GM21390 (cell line): ENCODE results near the gene NOL8.
A peak's percentile ranks its signal among the peaks of the same experiment; 100 is the strongest.

Experiments used
- ATAC-seq: cut with Tn5 transposase; IDR thresholded peaks from one replicate; pipeline ENCODE4 v1.9.1; 2021; ENCODE audit not compliant: unreplicated experiment

Gene NOL8

DNA sequence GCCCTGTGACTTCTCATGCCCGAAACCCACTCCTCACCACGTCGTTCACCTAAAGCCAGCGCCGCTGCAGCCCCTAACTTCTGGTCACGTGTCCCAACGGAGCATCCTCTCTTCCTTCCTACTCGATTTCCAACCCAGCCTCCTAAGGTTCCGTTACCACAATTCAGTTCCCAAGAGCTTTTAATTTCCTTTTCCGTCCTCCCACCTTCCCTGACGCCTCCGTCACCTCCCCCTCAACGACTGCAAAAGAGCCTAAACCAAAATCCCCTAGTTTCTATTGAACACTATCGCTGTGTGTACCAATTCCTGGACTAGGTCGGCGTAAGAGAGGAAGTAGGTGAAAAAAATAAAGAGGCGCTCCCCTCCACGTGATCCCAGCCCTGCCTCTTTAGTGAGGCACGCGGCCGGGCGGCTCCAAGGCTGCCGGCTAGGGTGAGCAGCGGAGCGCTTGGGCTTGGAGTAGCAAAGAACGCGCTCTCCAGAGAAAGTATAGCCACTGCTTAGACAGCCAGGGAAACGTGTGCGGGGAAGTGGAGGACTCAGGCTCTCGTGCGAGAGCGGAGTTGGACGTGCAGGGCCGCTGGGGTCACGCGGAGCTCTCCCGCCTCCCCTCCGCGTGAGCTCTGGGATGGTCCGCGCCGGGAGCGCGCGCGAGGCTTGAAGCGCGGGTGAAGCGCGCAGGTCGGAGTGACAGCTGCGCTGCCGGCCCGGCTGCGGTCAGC, at the start of gene NOL8, which contains the start of gene CENPP:
TSS of gene NOL8 (minus strand) at position 82 of the 722 bp plus-strand sequence. CDS start 1,189 bp downstream, outside the sequence.
TSS of gene CENPP (plus strand) at position 685 of the 722 bp plus-strand sequence.
- ATAC-seq: peak; percentile 94

DNA sequence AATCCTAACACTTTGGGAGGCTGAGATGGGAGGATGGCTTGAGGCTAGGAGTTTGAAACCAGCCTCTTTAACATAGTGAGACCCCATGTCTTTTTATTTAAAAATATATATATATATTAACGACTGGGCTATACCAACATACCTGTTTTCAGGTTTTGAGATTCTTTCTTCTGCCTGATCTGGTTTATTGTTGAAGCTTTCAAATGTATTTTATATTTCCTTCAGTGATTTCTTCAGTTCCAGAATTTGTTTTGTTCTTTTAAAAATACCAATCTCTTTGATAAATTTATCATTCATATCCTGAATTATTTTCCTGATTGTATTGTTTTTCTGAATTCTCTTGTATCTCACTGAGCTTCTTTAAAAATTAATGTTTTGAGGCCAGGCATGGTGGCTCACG, 48.0 kb upstream of the NOL8 start:
- ATAC-seq: no peak

DNA sequence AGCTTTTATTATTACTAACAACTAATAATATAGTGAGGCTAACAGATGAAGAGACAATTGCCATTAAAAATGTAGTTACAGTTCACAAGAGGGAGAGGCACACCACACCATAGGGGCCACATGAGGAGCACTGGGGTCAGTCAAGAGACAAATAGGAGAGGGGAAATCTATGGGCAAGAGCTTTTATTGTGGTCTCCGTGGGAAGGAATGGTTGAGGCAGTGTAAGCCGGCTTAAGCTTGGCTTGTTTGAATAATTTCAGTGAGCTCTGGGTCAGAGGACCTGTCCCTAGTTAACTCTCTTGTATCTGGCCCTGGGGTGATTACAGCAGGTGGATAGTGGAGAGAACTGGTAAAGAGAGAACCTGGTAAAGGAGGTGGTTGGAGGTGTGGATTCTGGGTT, 43.9 kb upstream of the NOL8 start:
- no peak for ATAC-seq

DNA sequence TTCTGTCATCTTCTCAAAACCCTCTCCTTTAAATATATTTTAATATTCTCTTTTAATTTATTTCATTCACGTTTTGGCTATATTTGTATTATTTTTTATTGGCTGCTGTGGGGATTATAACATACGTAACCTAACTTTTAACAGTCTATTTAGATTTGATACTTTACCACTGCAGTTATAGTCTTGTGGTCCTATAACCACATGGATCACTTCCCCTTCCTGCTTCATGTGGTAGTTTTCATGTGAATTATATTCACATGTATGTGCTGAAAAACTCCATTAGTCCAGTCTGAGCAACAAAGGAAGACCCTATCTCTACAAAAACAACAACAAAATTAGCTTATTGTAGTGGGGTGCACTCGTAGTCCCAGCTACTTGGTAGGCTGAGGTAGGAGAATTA, 34.9 kb upstream of the NOL8 start:
- no peak for ATAC-seq

DNA sequence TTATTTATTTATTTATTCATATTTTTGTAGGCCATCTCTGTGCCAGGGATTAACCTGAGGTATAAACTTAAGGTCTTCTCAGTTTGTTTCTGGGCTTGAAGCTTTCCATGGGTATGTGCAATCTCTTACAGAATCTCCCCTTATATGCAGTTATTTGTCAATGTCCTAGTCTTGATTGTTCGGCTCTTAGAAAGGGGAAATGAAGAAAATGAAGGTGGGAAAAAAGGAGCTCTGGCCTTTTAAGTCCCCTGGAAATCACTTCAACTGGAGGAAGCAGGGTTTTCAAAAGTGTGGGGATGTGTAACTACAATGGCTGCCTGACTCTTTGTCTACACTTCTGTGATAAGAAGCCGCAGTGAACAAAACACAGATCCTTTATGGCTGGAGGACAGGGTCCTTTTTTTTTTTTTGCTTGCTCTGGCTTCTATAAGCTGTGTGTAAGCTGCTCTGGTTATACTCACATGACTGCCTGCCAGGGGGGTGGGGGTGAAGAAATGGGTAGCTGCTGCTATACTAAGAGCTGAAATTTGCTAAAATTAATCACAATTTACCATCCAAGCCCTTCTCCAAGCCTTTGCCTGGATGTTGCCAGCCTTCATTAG, 34.3 kb upstream of the NOL8 start:
- no peak for ATAC-seq

DNA sequence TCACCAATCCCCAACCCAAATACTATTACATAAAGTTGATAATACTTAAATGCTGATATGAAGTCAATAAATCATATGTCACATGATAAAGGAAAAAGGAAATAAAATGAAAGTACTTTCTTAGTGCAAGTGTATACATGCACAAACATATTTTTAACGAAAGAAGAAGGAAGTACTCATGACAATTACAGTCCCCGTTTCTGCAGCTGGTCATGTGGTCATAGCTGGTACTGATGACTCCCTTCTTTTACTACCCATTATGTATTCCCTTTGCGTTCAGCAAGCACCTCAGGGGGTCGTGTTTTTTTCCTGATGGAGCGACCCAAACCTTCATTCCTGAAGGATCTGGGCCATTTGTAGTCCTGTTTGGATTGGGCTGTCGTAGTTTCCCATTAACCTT, 27.9 kb upstream of the NOL8 start:
- ATAC-seq: no peak

DNA sequence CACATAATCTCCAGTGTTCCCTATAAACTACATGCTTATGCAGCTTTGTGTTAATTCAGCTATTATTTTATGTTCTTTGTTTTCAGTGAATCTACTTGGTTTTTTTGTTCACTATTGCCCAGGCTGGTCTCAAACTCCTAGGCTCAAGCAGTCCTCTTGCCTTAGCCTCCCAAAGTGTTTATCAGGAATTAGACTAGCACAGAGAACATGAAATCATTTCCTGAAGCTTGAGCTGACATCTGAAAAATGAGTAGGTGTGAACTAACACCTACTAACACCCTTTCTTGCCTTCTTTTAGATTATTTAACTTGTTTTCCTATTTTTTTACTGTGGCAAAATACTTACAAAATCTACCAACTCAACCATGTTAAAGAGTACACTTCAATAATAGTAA, 25.6 kb upstream of the NOL8 start:
- ATAC-seq: no peak

DNA sequence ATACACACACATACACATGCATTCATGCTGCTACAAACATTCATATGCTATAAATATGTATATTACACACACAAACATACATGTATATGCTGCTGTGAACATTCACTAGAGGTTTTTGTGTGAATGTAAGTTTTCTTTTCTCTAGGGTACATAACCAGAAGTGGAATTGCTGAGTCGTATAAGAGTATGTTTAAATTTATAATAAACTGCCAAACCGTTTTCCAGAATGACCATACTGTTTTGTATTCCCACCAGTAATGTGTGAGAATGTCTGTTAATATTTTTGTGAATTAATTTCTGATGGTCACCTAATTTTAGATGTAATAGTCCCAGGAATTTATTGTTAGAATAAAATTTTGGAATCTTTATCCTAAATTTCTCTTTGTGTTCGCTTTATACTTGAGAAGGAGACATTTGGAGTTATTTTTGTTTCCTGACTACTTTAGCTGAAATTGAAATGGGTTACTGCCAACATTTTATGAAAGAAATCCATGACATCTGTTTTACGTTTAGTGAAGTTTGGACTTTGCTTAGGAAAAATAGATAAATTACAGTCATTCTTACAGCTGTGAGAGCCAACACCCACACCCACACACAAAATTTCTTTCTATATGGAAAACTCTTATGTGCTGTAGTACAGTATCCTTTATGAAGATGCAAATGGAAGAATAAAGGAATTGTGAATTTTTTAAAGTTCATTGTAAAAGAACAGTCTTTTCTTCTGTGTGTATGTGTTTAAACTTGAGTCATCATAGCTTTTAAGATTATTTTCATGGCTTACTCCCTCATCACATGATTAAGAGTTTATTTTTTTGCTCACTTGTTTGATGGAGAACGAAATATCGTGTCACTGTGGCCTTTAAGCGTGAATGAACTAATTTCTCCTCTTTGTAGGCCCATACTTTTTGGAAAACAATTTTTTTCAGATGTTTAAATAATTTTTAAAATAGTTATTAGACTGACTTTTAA, 24.9 kb upstream of the NOL8 start:
- no peak for ATAC-seq

DNA sequence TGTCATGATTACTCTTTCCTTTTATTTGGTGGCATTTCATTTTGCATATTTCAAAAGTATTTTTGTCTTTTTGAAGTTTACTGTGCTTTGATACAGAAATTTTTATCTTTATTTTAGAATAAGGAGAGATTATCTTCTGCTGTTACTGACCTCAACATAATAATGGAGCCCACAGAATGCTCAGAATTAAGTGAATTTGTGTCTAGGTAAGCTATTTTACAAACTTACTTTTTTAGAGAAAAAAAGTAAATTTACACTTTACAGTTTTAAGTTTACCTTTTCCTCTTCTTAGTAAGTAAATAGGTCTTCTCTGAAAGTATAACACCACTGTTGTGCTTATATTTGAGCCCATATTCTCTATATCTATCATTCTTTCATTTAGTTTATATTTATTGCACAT, 20.4 kb upstream of the NOL8 start:
- ATAC-seq: no peak

DNA sequence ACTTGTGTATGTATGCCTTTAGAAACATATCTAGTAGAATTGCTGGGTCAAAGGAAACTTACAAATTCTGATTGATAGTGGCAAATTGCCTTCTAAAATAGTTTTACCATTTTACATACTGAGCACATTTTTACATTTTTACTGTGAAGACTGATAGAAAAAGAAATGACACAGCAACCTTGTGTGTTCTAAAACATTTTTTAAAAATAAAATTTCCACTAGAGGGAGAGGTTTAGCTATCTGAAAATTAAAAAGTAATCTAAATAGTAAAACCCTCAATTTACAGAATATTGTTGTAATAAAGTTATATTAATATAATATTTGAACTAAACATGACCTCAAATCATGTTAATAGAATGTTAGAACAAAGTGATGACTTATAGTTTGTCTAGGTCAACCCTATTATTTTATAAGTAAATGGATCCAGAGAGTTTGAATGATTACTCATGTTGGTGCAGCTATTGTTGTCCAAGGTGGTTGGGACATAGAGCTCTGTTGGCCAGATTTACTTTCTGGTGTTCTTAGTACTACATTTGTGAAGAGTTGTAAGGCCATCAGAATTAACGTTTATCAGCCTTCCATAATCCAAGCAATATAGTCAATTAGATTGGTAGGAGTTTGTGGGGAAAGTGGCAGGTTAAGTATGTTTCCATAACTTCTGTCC, 17.8 kb upstream of the NOL8 start:
- no peak for ATAC-seq

DNA sequence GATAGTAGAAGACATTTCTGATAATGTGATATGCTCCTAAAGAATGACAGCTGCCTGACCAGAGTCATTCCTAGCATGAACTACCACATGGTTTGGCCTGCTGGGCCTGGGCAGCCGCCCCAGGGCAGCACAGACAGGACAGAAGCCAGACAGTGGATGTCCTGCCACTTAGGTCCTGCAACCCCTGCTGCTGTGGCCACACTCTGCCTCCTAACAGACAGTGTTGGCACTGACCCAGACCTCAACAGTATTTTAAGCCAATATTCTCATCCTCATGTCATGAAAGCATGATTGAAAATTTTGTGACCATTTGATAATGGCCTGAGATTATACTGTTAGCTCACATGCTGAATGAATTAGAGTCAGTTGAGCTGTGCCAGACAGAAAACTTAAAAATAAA, 16.4 kb upstream of the NOL8 start:
- no peak for ATAC-seq

DNA sequence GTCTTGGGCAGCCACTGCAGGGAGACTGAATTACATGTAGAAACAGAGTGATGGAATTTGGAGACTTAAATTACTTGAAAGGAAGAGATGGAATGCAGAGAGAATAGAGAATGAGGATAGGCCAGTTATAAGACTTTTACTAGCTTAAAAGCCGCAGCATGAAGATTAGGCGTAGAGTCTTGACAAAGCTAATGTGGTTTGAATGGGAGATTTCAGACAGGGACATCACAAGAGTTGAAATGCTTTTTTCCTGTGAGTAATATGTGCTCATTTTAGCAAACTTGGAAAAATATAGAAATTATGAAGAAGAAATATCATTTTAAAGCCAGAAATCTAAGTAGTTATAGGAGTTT, 8.1 kb upstream of the NOL8 start:
- no peak for ATAC-seq

DNA sequence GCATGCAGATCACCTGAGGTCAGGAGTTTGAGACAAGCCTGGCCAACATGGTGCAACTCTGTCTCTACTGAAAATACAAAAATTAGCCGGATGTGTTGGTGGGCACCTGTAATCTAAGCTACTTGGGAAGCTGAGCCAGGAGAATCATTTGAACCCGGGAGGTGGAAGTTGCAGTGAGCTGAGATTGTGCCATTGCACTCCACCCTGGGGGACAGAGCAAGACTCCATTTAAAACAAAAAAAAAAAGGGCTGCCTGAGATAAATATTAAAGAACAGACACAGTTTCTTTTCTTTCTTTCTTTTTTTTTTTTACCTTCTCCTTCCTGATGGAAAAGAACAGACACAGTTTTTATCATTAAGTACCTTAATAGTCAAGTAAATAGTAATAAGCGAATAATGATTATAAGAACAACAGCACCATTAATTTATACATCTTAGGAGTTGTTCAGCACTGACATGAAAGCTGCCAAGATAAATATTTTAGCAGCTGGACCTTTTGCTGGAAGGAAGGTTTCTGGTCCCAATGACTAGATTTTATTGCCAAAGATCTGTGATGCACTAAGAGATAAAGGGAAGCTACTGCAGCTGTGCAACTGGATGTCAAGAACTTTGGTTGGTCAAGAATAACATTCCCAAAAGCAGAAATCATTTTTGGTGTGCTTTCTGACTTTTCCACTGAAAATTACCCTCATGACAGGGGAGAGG, 7.6 kb upstream of the NOL8 start:
- ATAC-seq: no peak

DNA sequence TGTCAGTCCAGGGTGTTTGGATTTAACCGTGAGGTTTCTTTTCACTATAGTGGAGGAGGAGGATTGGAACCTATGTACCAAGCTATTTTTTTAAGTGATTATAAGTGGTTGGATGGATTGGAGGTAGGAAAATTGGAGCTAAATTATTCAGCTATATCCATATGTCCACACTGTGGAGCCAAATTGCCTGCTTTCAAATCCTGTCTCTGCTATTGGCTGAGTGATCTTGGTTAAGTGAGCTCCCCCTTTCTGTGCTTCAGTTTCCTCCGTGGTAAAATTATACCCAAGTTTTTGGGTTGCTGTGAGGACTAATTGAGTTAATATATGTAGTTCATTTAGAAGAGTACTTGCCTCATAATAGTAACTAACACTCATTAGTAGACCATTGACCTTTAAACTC, 3.1 kb upstream of the NOL8 start:
- no peak for ATAC-seq

DNA sequence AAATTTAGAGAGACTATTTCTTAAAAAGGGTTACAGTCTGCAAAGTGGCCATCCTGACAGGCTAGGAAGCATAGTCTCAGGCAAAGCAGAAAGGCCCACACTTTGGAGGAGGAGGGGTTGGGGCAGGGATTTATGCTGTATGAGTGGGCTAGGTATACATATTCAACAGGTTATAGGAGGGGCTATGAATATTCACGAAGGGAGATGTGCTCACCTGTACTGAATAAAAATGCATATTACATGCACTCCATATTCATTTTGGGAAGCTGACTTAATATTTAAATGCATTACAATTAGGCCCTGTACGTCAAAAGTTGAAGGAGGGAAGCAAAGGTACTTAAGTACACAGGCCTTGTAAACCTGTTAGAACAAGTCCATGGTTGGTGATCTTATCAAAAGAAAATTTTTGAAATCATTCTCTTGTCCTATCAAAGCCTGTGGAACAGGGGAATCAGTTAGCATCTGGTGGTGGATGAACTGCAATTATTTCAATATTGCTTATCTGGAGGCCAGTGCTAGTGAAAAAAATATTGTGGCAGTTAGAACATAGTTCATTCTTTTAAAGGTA, 2.2 kb upstream of the NOL8 start:
- no peak for ATAC-seq

DNA sequence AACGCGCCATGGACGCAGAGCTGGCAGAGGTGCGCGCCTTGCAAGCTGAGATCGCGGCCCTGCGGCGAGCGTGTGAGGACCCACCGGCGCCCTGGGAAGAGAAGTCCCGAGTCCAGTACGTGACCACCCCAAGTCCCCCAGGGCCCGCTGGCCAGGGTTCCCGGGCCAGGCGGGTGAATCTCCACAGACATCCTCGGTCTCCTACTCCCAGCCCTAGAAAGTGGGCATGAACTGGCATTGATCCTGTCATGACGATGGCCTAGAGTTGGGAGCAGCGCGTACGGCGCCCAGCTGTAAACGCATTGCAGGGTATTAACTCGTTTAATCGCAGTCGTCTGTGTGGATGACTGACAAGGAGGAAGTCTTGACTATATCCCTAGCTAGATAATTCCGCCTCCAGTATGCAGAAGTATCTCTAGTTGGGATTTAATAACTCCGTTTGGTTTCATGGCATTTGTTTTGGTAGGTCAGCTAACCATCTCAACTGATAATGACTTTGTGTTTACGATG, 896 bp upstream of the NOL8 start:
- ATAC-seq: peak; percentile 3

DNA sequence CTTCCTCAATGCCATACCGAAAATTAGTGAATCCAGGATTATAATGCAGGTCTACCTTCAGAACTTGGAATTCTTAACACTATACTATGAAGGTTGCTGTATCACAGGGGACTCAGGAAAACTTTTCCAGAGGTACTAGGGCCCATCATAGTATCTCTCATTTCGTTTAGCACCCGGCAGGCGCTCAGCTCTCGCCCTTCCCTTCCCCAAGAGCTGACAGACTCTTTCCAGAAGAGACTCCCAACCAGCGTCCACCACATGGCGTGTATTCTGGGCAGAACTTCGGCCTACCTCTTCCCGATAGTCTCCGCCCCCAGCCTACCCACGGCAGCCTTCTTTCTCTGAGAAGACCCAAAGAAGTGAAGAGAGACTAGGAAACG, 271 bp downstream of the NOL8 start:
- no peak for ATAC-seq

DNA sequence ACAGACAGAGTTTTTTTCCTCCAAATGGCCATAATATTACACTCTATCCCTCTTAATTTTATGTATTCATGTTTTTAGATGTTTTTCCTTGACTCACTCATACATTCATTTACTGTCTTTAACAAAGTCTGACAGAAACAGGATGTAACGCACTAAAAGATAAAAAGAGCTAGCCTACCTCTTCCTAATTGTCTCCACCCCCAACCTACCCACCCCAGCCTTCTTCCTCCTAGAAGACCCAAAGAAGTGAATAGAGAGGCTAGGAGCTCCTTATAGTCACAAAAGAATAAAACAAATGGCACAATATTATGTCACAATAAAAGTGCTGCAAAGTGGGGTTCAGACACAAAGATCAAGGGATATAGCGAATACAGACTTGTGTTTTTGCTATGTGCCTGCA, 719 bp downstream of the NOL8 start:
- ATAC-seq: no peak

DNA sequence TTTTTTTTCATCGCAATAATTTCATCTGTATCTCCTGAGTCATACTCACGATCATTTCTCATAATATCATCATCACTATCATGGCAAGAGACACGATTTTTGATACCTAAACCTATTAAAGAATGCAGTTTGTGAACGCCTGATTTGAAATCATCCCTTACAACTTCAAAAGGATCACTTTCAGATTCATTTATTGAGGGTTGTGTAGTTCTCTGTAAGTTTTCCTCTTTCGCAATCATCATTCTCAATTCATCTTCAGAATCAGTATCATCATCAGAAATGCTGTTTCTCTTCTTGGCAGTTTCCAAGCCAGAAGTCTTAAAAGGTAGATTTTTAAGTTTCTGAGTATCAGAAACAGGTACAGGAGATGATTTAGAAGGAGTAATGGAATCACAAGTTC, 9.7 kb downstream of the NOL8 start:
- no peak for ATAC-seq

DNA sequence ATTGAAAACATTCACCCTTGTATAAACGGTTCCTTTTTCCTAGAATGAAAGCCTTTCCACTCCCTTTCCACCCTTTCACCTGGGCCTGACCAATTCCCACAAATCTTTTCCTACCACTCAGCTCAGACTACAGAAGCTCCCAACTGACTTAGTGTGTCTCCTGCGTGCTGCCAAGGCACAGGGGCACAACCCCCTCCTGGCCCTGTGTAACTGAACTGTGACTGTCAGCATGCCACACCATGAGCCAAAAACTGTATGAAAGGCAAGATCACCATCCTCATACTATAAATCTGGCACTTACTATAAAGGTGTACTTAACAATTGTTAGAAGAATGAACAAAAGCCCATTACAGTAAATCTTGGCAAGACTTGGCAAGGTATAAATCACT, 11.5 kb downstream of the NOL8 start:
- no peak for ATAC-seq
